GM21447 (cell line): ENCODE data around the gene EYS.
"Not testable (repeated sequence)": the region's sequence is repeated elsewhere in the genome, so short reads cannot be mapped to it uniquely, and the experiment has no call there.

Source experiments
- ATAC-seq: cut with Tn5 transposase; IDR thresholded peaks from one replicate; pipeline ENCODE4 v1.9.1; 2021; ENCODE audit not compliant: unreplicated experiment

EYS gene

DNA sequence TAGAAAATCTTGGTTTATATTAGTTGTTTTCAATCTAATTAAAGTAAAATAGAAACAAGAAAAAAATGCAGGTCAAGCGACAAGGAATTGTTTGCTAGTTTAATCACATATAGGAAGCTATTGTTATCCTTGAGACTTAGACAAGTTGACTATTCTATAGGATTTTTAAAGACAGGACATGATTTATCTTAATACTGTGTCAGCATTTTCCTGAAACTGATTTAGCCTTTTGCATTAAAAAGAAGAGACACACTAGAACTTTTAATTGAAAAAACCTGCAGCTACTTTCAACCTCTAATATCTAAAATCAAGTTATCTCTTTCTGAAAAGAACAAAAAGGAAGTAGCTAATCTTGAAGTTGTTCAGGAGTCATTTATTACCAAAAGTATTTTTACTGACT, 1825.2 kb downstream of the EYS start:
- no peak for ATAC-seq

DNA sequence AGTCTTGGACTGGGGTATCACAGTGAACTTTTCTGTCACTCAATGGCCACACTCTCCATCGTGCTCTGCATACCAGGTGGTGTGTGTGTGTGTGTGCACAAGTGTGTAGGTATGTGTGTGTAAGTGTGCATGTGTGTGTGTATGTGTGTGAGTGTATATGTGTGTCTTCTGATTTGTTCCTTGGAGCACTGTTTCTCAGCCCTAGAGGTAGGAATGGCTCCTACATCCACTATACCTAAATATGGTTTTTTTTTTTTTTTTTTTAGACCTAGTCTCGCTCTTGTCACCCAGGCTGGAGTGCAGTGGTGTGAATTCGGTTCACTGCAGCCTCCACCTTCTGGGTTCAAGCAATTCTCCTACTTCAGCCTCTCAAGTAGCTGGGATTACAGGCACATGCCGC, 1834.8 kb downstream of the EYS start:
- ATAC-seq = no peak

DNA sequence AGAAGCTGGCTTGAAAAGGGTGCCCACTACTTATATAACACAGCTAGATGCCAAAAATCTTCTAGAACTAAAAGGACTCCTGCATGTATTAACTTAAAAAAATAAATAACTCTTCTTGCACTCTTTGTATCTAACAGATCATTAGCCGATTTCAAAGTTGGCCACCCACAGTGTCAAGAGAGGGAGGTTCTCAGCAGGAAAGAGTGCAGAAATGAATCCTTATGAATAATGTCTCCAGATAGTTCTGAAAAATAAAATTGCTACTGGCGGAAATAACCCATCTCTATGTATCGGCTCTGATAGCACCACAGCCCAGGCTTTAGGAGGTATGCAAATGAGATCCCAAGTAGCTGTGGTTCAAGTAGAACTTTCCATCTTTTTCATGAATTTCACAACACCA, 1838.7 kb downstream of the EYS start:
- no peak for ATAC-seq

DNA sequence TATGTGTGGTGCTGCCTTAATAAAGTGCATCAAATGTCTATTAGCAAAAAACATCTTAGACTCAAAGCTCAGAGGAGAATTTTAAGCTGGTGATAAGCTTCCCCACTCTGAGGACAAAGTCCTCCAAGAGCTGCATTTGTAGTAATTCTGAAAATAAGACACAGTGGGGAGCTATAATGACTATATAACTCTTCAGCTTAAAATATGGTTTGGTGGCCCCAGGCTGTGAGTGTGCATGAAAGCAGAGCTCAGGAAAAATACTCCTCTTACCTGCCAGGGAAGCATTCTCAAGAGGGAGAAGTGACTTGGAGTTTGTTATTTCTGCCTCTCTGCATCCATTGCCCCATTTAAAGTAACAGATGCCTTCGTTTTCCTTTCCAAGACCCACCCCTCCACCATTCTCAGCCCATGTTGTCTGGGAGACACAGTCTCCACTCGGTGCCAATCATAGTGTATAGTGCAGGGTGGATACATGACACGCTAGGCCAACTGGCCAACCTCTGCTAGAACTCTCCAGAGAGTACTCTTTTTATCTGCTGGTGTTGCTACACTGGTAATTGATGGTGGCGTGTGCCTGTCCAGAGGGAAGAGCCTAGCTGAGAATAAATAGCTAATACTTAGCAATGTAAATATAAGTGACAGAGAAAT, 1842.2 kb downstream of the EYS start:
- ATAC-seq = no peak

DNA sequence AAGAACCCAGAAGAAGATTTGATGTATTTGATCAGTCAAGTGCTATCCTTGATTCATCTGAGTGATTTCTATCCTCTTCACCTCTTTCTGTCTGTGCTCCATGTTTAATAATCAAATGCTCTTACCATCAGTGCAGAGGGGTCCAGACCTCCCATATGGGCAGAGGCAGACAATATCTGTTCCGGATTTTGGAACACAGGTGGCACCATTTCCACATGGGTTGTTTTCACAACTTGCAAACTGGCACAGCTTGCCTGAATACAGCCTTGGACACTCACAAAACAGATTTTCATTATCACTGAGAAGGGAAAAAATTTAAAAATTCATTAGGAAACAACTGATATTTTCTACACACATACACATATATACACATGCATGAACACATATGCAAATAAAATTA, 1843.0 kb downstream of the EYS start:
- ATAC-seq = no peak

DNA sequence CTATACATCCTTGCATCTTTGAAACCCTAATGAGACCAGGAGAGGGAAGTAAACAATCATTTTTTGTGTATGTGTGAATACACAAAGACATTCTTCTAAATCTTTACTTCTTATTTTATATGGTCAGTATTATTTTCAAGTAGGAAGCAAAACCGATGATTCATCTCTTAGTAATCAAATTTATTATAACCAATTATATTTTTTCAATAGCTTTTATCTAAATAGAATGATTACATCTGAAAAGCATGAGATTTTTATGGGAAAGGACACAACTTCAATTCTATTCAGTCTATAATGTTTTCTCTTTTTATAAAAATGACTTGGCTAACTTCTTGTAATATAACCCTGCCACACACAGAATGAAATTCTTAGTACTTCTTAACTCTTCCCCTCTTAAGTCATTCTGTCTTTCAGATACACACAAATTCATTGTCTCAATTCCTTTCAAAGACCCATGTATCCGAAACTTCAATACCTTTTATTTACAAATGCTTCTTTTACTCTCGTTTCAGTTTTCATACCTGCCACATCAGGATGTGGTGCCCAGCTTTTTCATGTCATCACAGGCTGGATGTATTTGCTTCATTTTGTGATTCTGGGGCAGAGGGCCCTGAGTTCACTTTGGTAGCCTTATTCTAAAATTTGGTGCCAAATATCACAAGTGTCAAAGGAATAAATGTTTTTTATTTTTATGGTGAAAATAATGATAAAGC, 1844.4 kb downstream of the EYS start:
- no peak for ATAC-seq

DNA sequence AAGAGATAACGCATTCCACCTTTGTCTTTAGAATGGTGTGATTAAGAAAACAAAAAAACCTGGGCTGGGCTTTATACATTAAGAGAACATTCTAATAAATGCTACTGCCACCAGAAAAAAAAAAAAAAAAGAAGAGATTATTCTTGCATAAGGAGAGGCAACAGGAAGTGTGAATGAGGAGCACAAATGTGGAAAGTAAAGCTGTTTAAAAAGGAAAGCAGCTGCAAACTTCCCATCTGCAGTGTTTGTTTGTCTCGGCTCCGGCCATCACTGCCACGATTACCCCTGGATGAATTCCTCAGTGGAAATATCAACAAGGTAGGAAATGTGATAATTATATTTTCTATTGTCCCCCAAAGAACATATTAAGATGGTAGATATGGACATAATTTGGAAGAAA, 1847.5 kb downstream of the EYS start:
- no peak for ATAC-seq

DNA sequence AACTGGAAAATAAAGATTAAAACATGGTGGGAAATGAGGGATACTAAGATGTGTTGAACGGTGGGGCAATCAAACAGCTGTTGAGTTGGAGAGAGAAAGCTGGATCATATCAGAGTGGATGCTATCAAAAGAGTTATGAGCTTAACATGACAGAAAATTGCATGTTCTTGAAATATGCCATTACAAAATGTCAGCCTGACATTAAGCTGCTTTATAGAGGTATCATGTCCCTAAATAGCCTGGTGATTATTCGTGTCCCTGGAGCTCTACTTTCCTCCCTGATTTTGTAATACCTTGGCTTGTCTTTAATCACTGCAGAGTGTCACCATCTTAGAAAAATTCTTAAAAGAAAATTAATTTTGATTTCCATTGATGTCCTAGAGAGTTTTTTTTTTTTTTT, 1848.3 kb downstream of the EYS start:
- no peak for ATAC-seq

DNA sequence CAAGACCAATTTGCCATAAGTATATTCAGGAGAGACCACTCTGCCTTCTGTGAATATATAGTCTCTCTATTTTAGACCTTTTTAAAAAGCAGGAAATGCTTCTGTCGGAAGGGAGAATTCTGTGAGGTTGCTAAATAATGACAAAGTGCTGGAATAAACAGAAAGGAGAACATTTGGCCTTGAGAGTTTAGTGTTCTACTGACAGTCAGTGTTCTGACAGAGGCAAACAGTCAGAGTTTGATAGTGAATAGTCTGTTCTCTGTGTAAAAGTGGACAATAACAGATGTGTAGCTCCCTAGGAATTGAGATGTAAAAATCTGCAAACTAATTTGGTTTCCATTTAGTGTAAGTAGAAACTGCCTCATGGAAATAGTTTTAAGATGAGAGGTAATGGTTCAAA, 1850.8 kb downstream of the EYS start:
- no peak for ATAC-seq

DNA sequence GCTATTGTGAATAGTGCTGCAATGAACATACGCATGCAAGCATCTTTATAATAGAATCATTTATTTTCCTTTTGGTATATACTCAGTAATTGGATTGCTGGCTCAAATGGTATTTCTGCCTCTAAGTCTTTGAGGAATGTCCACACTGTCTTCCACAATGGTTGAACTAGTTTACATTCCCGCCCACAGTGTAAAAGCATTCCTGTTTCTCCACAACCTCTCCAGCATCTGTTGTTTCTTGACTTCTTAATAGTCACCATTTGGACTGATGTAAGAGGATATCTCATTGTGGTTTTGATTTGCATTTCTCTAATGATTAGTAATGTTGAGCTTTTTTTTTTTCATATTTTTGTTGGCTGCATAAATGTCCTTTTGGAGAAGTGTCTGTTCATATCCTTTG, 1862.7 kb downstream of the EYS start:
- no peak for ATAC-seq

DNA sequence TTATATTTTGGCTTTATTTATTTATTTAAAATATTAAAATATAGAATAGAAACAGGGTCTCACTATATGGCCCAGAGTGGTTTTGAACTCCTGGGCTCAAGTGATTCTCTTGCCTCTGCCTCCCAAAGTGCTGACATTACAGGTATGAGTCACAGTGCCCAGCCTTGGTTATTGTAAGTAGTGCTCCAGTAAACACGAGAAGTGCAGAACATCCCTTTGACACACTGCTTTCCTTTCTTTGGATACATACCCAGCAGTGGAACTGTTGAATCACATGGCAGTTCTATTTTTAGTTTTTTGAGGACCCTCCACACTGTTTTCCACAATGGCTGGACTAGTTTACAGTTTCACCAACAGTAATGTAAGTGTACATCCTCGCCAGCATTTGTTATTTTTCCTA, 1867.5 kb downstream of the EYS start:
- no peak for ATAC-seq

DNA sequence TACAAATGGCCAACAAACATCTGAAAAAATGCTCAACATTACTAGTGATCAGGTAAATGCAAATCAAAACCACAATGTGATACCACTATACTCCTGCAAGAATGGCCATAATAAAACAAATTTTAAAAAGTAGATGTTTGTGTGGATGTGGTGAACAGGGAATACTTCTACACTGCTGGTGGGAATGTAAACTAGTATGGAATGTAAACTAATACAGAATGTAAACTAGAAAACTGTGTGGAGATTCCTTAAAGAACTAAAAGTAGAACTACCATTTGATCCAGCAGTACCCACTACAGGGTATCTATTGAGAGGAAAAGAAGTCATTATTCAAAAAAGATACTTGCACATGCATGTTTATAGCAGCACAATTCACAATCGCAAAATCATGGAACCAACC, 1878.3 kb downstream of the EYS start:
- not testable (repeated sequence) for ATAC-seq

DNA sequence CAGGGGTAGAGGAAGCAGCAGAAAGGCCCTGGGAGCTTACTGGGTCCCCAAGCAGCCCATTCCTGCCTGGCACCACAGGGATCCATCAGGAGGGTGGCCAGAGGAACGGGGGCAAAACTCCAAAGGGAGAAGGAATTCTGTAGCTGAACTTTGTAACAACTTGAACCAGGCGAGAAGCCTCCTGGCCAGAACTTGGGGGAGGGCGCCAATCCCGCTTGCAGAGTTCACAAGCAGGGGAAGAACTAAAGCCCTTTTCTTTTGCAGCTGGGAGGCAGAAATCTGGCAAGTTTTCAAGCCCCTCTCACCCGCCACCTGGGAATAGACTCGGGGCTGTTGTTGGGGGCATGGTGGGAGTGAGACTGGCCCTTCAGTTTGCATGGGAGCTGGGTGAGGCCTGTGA, 1882.3 kb downstream of the EYS start:
- ATAC-seq = no peak

DNA sequence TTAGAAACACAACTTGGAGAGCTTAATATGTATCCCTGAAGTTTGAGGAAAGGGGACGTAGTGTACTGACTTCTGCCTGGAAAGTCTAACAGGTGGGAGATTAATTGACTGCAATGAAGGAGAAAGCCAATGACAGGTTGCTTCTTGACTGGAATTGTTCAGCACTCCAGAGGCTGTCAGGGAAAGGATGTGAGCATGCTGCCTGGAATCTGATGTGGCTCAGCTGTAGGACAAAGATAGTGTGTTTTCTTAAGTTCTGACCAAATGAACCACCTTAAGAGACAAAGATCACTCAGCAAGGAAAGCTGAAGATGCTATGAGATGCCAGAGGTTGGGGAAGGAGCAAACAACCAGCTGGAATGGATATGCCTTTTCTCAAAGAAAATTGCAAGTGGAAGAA, 1885.6 kb downstream of the EYS start:
- ATAC-seq = no peak

DNA sequence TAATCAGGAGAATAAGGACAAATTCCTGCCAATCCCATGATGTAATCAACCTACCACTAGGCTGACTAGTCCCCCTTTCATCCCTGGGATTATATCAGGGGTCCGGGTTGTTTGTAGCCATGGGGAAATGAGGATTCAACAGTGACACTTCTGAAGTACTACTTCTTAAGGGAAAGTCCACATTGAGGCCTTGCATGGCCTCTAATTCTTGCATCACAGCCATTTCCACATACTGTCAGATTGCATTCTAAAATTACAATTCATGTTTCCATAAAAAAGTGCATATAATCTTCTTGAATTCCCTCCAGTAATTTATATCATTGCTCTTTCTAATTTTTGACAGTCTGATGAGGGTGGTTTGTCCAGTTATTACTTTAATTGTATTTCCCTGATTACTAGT, 1887.2 kb downstream of the EYS start:
- ATAC-seq = no peak

DNA sequence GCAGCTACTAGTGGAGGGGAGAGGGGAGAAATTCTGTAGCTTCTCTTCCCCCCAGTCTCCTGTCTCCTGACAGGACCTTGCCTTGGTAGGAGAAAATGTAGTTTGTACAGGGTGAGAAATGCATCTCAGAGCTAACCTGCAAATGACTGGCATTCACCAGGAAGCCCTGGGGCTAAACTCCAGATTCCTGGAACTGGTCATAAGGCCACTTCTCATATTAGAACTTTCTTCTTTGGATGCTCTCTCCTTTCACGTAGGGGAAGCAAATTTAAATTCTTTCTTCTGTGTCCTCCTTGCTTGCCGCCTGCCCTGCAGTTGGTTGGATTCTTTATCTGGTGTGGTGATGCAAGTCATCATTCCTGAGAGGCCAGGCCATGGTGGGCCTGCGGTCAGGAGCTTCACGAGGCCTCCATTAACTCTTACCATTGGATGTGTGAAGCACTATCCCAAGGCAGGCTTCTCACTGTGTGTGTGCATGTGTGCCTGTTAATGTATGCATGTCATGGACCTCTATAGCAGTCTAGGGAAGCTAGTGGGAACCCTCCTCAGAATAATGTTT, 1889.5 kb downstream of the EYS start:
- ATAC-seq = no peak

DNA sequence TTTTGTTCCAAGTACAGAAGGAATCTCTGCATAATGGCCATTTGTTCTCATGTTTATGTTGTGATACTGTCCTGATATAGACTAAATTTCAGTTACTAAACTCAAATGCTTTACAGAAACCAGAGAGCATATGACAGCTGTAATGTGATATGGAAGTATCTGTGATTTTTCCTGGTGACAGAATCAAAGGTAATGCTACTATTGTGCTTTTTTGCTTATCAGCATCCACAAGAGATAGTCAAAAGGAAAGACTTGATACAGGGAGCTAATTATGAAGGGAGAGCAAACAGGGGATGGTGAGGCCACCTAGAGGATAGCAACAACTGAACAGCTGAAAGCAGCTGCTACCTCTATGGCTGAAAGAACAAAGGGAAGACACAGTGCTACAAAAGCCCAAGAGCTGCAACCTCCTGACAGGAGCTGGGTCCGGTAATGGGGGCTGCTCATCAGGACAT, 1890.0 kb downstream of the EYS start:
- no peak for ATAC-seq

DNA sequence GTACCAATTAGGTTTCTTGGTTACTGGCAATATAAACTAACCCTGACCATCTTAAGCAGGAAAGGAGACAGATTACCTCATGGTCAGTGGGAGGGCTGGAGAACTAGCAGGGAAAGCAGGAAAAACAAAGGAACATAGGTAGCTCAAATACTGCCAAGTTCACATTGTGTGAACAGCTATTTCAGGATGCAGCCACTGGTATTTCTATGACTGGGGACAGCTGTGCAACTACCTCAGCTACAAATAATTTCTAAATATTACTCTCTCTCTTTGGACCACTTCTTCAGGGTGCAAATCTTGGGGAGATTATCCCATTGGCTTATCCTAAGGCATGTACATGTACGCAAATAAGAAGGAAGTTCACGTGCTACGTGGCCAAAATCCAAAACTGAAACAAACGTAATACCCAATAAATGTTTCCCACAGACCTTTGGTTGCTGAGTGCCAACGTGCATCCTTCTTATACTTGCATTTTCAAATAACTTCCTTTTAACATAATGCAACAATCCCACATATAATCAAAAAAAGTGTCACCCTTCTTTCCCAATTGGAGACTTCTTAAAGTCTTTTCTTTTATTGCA, 1890.5 kb downstream of the EYS start:
- no peak for ATAC-seq

DNA sequence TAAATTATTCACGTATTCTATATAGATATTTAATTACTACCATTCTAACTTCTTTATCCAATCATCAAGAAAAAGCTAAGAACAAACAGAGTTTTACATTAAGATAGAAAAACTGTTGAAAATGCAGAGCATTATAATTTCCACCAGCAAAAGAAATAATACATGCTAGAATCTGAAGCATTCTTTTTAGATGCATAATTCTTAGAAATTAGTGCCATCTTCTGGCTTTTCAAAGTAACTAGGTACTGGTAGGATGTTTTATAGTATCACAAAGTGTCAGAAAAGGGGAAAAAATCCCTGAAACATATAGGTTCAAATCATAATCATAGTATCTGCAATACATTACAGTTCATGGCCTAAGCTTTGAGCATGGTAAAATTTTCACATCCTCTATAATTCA, 1892.6 kb downstream of the EYS start:
- ATAC-seq = no peak

DNA sequence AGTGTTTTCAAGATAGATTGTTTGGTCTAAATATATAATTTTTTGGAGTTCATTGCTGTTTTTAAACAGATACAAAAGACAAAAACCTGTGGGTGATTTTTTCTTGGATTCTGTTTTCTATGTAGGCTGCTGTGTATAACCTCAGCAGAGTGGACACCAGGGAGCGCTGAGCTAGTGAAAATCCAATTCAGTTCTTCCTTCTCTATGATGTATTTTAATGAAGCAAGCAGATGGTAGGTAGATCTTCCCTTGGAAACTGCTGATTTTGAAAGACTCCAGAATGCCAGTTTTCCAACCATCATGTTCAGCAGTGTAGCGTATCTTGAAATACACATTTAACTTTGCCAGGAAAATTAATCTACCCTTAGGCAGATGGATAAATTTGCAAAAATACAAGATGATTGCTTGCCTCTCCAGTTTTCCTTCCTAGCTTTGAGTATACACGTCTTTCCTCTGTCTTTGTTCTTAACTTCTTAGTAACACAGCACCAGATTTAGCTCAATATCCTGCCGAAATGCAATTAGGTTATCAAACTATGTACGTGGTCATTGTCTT, 1893.4 kb downstream of the EYS start:
- ATAC-seq = no peak

DNA sequence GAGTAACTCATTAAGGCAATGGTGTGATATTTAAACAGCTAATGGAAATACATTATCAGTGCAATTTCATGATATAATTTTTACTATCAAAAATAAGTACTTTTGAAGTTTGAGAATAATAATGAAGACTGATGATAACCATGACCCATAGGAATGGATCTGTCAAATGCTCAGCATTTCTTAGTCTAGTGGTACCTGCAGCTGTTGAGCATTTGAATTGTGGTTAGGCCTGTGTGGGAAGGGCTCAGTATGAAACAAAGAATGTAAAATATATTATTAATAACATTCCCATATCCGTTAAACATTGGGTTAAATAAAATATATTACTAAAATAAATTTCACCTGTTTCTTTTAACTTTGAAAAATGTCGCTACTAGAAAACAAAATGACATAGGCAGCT, 1898.5 kb downstream of the EYS start:
- ATAC-seq = no peak

DNA sequence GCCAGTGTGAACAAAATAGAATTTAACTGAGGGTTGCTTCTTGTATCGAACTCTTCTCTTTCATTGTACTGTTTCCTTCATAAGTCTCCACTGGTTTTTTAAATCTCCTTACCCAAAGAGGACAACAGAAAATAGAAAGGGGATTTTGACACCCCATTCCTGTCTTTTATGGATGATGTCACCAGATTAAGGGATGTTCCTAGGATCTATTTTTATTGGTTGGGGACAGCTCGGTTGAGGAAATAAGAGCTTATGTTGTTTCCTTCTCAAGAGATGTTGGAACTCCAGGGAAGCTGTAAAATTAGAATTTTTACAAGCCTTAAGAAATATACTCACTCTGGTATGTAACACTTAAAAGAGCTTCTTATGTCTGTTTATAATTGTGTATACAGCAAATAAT, 1900.0 kb downstream of the EYS start:
- no peak for ATAC-seq
